IPS-20b (cell line): Measurements from ENCODE around the gene UST.

ENCODE experiments used
- H3K27ac ChIP-seq: one replicate; pipeline ENCODE4 v1.5.1; 2013; ENCODE audit warnings: low read length
- H3K27me3 ChIP-seq: 2 replicates; pipeline ENCODE4 v1.6.1; 2013; ENCODE audit warnings: mild to moderate bottlenecking, low read length, inconsistent platforms; ENCODE audit not compliant: insufficient read depth
- H3K36me3 ChIP-seq: 2 replicates; pipeline ENCODE4 v1.6.1; 2013; ENCODE audit warnings: low read depth, mild to moderate bottlenecking, inconsistent platforms, low read length, moderate library complexity; ENCODE audit not compliant: insufficient read depth
- H3K4me1 ChIP-seq: 2 replicates; pipeline ENCODE4 v1.6.1; 2013; ENCODE audit warnings: mild to moderate bottlenecking, control low read depth, inconsistent platforms, low read length, moderate library complexity; ENCODE audit not compliant: insufficient read depth
- H3K4me3 ChIP-seq: 2 replicates; pipeline ENCODE4 v1.5.1; 2013; ENCODE audit warnings: mild to moderate bottlenecking, low read length, inconsistent platforms
- H3K9ac ChIP-seq: 2 replicates; pipeline ENCODE4 v1.6.1; 2013; ENCODE audit warnings: low read depth, mild to moderate bottlenecking, inconsistent platforms, low read length, moderate library complexity
- H3K9me3 ChIP-seq: 2 replicates; pipeline ENCODE4 v1.6.1; 2013; ENCODE audit warnings: mild to moderate bottlenecking, low read depth, low read length, inconsistent platforms; ENCODE audit not compliant: insufficient read depth

The UST gene

DNA sequence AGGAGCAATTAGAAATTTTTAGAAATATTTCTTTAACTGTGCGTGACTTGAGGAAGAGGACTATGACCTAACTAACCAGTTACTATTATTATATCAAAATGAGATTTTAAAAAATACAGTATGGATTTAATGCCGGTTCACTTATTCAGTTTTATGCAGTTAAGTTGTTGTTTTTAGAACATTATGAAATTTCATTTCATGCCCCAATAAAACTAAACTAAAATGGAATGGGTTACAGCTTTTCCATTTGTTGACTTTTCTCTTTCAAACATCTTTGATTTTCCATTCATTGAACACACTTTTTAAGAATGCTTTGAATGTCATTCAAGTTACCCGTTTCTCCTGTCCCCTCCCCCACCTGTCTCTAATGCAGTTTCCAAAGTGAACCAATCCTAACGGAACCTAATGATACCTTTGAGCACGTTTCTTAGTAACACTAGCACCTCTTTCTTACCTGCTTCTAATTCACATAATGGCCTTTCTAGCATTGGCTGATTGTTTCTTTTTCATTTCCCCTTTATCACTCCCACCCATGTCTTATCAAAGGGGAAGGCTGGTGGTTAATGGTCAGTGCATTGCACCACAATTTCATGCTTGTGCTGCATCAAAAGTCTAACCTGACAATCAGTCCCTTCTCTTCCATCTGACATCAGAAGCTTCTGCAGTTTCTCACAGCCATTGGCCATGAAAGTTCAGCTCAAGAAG is 308.5 kb downstream of the UST start:
- Histone ChIP-seq H3K9me3 (no peaks in the 10 kb centered on the region), H3K9ac (no peak overlapping the region), H3K4me1 (peaks cover 9% of the 10 kb centered on the region; the same call in 1 of the 2 replicates), H3K27me3 (no peaks in the 10 kb centered on the region), H3K36me3 (no peaks in the 10 kb centered on the region), H3K27ac (no peak overlapping the region), H3K4me3 (no peak overlapping the region)

DNA sequence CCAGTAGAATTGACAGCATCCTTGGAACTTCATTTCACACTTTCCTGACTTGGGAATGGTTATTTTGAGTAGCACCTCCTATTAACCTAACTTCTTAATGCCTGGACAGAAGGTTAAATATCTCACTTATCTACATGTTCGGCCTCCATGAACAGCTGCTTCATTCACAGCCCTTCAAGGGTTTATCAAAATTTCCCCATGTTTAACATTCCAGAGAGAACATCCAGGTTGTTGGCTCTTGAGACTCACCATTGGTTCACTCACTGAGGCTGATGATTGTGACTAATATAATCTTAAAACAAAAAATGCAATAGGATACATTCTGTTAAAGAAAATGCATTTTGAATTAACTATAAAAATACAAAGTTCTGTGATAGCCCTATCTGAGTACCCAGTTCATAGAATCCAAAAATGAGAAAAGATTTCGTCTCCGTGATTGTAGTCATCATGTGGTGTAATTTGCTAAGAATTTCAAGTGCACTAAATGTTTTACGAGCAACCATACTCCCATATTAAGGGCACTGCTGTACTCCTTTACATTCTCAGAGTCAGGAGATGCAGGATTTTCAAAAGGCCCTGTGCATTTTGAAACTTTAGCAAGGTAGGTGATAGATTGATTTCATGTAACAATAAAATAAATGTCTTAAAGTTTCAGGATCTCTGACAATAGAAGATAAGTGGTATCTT is 310.1 kb downstream of the UST start:
- Histone ChIP-seq H3K9me3 (no peaks in the 10 kb centered on the region), H3K36me3 (no peaks in the 10 kb centered on the region), H3K4me3 (no peak overlapping the region), H3K9ac (no peak overlapping the region), H3K27ac (no peak overlapping the region), H3K4me1 (peaks cover 9% of the 10 kb centered on the region; the same call in 1 of the 2 replicates), H3K27me3 (no peaks in the 10 kb centered on the region)

DNA sequence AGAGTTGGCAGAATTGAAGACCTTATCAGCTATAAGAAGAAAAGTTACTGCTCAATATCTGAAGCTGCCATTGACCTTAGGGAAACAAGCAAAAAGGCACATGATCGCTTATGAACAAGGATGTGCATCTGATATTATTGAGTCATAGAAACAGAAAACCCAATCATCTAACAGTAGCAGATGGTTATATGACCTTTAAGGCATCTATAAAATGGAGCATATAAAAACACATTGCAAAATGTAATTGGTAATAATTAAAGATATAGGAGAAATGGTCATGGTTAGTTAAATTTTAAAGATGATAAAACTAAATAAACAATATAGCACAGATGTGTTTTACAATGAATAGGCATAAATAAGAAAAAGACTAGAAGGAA is 310.6 kb downstream of the UST start:
- Histone ChIP-seq H3K4me3 (no peak overlapping the region), H3K4me1 (peaks cover 9% of the 10 kb centered on the region; the same call in 1 of the 2 replicates), H3K9ac (no peak overlapping the region), H3K27me3 (no peaks in the 10 kb centered on the region), H3K9me3 (no peaks in the 10 kb centered on the region), H3K36me3 (no peaks in the 10 kb centered on the region), H3K27ac (no peak overlapping the region)

- Histone ChIP-seq H3K9ac (no peak overlapping the region), H3K4me1 (peaks cover 9% of the 10 kb centered on the region; the same call in 1 of the 2 replicates), H3K27me3 (no peaks in the 10 kb centered on the region), H3K4me3 (no peak overlapping the region), H3K27ac (no peak overlapping the region), H3K36me3 (no peaks in the 10 kb centered on the region), H3K9me3 (no peaks in the 10 kb centered on the region)
Measured at GRCh38 chr6:149059557-149059956, 312.7 kb downstream of the UST start.

- Histone ChIP-seq H3K27me3 (no peaks in the 10 kb centered on the region), H3K36me3 (no peaks in the 10 kb centered on the region), H3K27ac (no peak overlapping the region), H3K9me3 (no peaks in the 10 kb centered on the region), H3K4me1 (peaks cover 9% of the 10 kb centered on the region; the same call in 1 of the 2 replicates), H3K4me3 (no peak overlapping the region), H3K9ac (no peak overlapping the region)
Measured at GRCh38 chr6:149060300-149060984, 313.6 kb downstream of the UST start.

GRCh38 chr6:149060985-149061760 is 314.3 kb downstream of the UST start:
- Histone ChIP-seq H3K4me1 (peaks cover 9% of the 10 kb centered on the region; the same call in 1 of the 2 replicates), H3K27me3 (no peaks in the 10 kb centered on the region), H3K9ac (no peak overlapping the region), H3K4me3 (no peak overlapping the region), H3K36me3 (no peaks in the 10 kb centered on the region), H3K9me3 (no peaks in the 10 kb centered on the region), H3K27ac (no peak overlapping the region)

- Histone ChIP-seq H3K9me3 (no peaks in the 10 kb centered on the region), H3K27ac (no peak overlapping the region), H3K27me3 (no peaks in the 10 kb centered on the region), H3K9ac (no peak overlapping the region), H3K4me3 (no peak overlapping the region), H3K36me3 (no peaks in the 10 kb centered on the region), H3K4me1 (peaks cover 9% of the 10 kb centered on the region; the same call in 1 of the 2 replicates)
Measured at GRCh38 chr6:149061930-149062329, 315.1 kb downstream of the UST start.

- Histone ChIP-seq H3K9me3 (no peaks in the 10 kb centered on the region), H3K9ac (no peak overlapping the region), H3K36me3 (no peaks in the 10 kb centered on the region), H3K27me3 (no peaks in the 10 kb centered on the region), H3K4me1 (peaks cover 9% of the 10 kb centered on the region; the same call in 1 of the 2 replicates), H3K27ac (no peak overlapping the region), H3K4me3 (no peak overlapping the region)
Measured at GRCh38 chr6:149062653-149063348, 316.0 kb downstream of the UST start.

GRCh38 chr6:149063468-149063867 is 316.6 kb downstream of the UST start:
- H3K4me3 ChIP-seq = no peak overlapping the region
- no peaks in the 10 kb centered on the region for H3K9me3 ChIP-seq
- H3K36me3 ChIP-seq = no peaks in the 10 kb centered on the region
- no peak overlapping the region for H3K27ac ChIP-seq
- peaks cover 9% of the 10 kb centered on the region; the same call in 1 of the 2 replicates for H3K4me1 ChIP-seq
- H3K9ac ChIP-seq = no peak overlapping the region
- H3K27me3 ChIP-seq = no peaks in the 10 kb centered on the region

DNA sequence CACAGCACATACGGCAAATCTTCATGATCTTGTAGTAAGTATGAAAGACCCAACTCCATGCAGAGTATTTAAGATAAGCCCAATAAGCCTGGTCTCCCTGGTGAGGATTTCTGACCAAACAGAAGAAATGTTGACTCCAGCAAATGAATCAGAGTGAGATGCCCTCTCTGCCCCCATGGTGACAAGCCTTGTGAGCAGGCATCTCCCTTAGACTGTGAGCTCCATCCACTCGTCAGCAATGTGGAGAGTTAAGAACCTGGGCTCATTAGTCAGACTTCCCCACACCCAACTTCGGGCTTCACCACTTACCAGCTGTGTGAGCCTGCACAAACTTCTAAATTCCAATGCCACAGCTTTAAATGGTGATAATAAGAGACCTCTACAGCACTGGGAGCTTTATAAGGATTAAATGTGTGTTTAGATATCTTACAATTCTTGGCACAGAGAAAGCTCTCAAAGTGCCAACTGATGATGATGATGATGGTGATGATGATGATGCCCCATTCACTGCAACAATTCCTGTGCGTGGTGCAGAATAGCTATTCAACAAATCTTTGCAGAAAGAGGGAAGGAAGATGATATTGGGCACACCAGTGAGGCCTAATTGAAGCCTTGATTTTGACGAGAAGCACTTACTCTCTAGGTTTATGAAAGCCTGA is 317.3 kb downstream of the UST start:
- Histone ChIP-seq H3K4me3 (no peak overlapping the region), H3K4me1 (peaks cover 8% of the 10 kb centered on the region; the same call in 1 of the 2 replicates), H3K9ac (no peak overlapping the region), H3K9me3 (no peaks in the 10 kb centered on the region), H3K27ac (no peak overlapping the region), H3K27me3 (no peaks in the 10 kb centered on the region), H3K36me3 (no peaks in the 10 kb centered on the region)
